ENCODE measurements around the gene NDUFA12.

Gene NDUFA12

GRCh38 chr12:94963649-94964048 lies 39.8 kb downstream of the NDUFA12 start:
- no peak for TF ChIP-seq CTCF (IDR thresholded peaks at IDR 0.05)
- no peak overlapping the region for H3K4me3 ChIP-seq
- no peak for DNase-seq
- H3K27me3 ChIP-seq, result no peaks in the 10 kb centered on the region
- no peaks in the 10 kb centered on the region for H3K36me3 ChIP-seq
- no peak overlapping the region for H3K27ac ChIP-seq
- H3K9me3 ChIP-seq, result no peaks in the 10 kb centered on the region
- intact Hi-C loops (cut with DNase I; ENCODE audit: low total_unique reads), result no loop called here
- no peaks in the 10 kb centered on the region for H3K4me1 ChIP-seq

GRCh38 chr12:94962670-94963069 lies 40.8 kb downstream of the NDUFA12 start:
- DNase-seq, result no peak
- Histone ChIP-seq H3K27ac (no peak overlapping the region), H3K4me3 (no peak overlapping the region), H3K9me3 (no peaks in the 10 kb centered on the region), H3K4me1 (no peaks in the 10 kb centered on the region), H3K27me3 (no peaks in the 10 kb centered on the region), H3K36me3 (no peaks in the 10 kb centered on the region)
- intact Hi-C loops (cut with DNase I; ENCODE audit: low total_unique reads), result no loop called here
- no peak for TF ChIP-seq CTCF (IDR thresholded peaks at IDR 0.05)

GRCh38 chr12:94961911-94962310 lies 41.6 kb downstream of the NDUFA12 start:
- H3K27me3 ChIP-seq, result no peaks in the 10 kb centered on the region
- no peak overlapping the region for H3K27ac ChIP-seq
- no peaks in the 10 kb centered on the region for H3K9me3 ChIP-seq
- TF ChIP-seq CTCF (IDR thresholded peaks at IDR 0.05), result no peak
- no peak overlapping the region for H3K4me3 ChIP-seq
- no peaks in the 10 kb centered on the region for H3K4me1 ChIP-seq
- DNase-seq, result no peak
- H3K36me3 ChIP-seq, result no peaks in the 10 kb centered on the region
- intact Hi-C loops (cut with DNase I; ENCODE audit: low total_unique reads), result no loop called here

DNA sequence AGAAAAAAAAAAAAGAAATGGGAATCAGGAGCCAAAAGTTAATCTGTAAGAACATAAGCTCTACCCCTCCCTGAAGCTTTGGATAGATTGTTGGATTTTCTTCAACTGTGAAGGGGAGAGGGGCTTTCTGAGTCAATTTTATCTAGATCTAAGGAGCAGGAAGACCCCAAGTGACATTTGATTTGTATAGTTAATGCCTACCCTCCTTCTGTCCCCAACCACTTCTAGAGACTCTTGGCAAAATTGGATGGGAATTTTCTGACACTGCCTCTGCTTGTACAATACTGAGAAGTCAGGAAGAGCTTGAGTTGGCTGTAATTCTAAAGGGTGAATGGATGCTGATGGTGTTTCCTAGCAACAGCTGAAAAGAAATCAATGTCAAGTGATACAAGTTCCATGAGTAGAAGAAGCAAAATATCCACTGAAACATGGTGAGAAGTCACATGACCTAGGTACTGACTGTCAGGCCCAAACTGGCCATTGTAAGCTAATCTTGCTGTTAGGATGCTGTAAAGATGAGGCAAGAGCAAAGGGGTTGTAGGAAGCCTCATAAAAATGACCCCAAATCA lies 42.2 kb downstream of the NDUFA12 start:
- TF ChIP-seq CTCF (IDR thresholded peaks at IDR 0.05), result no peak
- intact Hi-C loops (cut with DNase I; ENCODE audit: low total_unique reads), result no loop called here
- no peaks in the 10 kb centered on the region for H3K36me3 ChIP-seq
- no peak overlapping the region for H3K4me3 ChIP-seq
- DNase-seq, result no peak
- H3K4me1 ChIP-seq, result no peaks in the 10 kb centered on the region
- no peaks in the 10 kb centered on the region for H3K9me3 ChIP-seq
- H3K27me3 ChIP-seq, result no peaks in the 10 kb centered on the region
- H3K27ac ChIP-seq, result no peak overlapping the region

DNA sequence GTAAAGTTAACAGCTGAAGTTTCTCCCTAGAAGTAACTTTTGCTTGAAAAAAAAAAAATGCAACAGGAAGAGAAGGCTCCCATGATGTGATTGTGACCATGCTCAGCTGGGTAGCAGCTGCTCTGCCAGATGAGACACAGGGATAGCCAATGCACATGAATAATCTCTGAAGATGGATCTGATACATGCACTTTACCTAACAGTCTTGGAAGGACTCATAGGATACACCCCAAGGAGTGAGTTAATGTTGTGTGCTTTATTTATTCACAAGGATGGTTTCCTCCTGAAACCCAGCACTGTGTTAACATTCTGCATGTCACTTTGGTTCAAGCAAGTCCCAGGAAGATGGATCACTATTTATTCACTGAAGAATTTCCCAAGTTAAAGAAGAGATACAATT lies 46.5 kb downstream of the NDUFA12 start:
- H3K27ac ChIP-seq, result no peak overlapping the region
- no peak overlapping the region for H3K4me3 ChIP-seq
- H3K4me1 ChIP-seq, result no peaks in the 10 kb centered on the region
- H3K36me3 ChIP-seq, result no peaks in the 10 kb centered on the region
- H3K9me3 ChIP-seq, result no peaks in the 10 kb centered on the region
- intact Hi-C loops (cut with DNase I; ENCODE audit: low total_unique reads), result no loop called here
- no peak for TF ChIP-seq CTCF (IDR thresholded peaks at IDR 0.05)
- DNase-seq, result no peak
- H3K27me3 ChIP-seq, result no peaks in the 10 kb centered on the region
